HepG2 (cell line): ENCODE data around the gene CYP2A7. TPM values are rescaled to one million over a fixed set of nuclear protein-coding genes. Genes with fewer than 3 reads are reported as not detected.
A peak's percentile ranks its signal among the peaks of the same experiment; 100 is the strongest.

Source experiments
- BCL6 ChIP-seq: IDR thresholded peaks from 2 replicates; pipeline ENCODE4 v1.6.1; 2016; ENCODE audit warnings: missing genetic modification reagents, missing compliant biosample characterization
- ERF ChIP-seq: IDR thresholded peaks from 2 replicates; pipeline ENCODE4 v1.6.1; 2018; ENCODE audit warnings: missing biosample characterization, missing genetic modification reagents
- FOXM1 ChIP-seq: sonication (generic); formaldehyde crosslinking; IDR thresholded peaks from 2 replicates; pipeline ENCODE4 v1.5.0; 2020; ENCODE audit warnings: missing genetic modification reagents
- HOXA3 ChIP-seq: sonication (generic); formaldehyde crosslinking; IDR thresholded peaks from 2 replicates; pipeline ENCODE4 v1.5.0; 2020; ENCODE audit warnings: missing genetic modification reagents
- NR2C2 ChIP-seq: sonication (generic); formaldehyde crosslinking; IDR thresholded peaks from 2 replicates; pipeline ENCODE4 v1.4.0; 2020; ENCODE audit warnings: missing genetic modification reagents, mild to moderate bottlenecking, moderate library complexity, borderline replicate concordance
- POLR2AphosphoS2 ChIP-seq: IDR thresholded peaks from 2 replicates; pipeline ENCODE4 v1.6.1; 2011; ENCODE audit warnings: low read depth, low read length, improper control_type of control experiment
- RAD51 ChIP-seq: fragments of 450-650 bp; IDR thresholded peaks from 2 replicates; pipeline ENCODE4 v1.6.1; 2016; ENCODE audit warnings: borderline replicate concordance
- RARA ChIP-seq: IDR thresholded peaks from 2 replicates; pipeline ENCODE4 v1.6.1; 2016; ENCODE audit warnings: missing genetic modification reagents, missing compliant biosample characterization
- RBM39 ChIP-seq: fragments of 200-400 bp; formaldehyde crosslinking; IDR thresholded peaks from one replicate; pipeline ENCODE4 v1.6.1; 2018; ENCODE audit warnings: antibody characterized with exemption, mild to moderate bottlenecking, low read depth, low read length; ENCODE audit not compliant: poor library complexity, severe bottlenecking
- REPIN1 ChIP-seq: sonication (generic); formaldehyde crosslinking; IDR thresholded peaks from 2 replicates; pipeline ENCODE4 v1.8.0; 2022; ENCODE audit warnings: missing genetic modification reagents, low read depth, mild to moderate bottlenecking, borderline replicate concordance
- SAP130 ChIP-seq: IDR thresholded peaks from 2 replicates; pipeline ENCODE4 v1.6.1; 2016; ENCODE audit warnings: low read depth
- TCF7 ChIP-seq: sonication (generic); IDR thresholded peaks from 2 replicates; pipeline ENCODE4 v1.6.1; 2016; ENCODE audit warnings: antibody characterized with exemption, low read depth
- TFDP2 ChIP-seq: sonication (generic); formaldehyde crosslinking; IDR thresholded peaks from 2 replicates; pipeline ENCODE4 v1.4.0; 2020; ENCODE audit warnings: missing genetic modification reagents
- ZFP36L1 ChIP-seq: sonication (generic); formaldehyde crosslinking; IDR thresholded peaks from 2 replicates; pipeline ENCODE4 v1.8.0; 2022; ENCODE audit warnings: mild to moderate bottlenecking, missing genetic modification reagents, moderate library complexity
- ZMYM2 ChIP-seq: sonication (generic); formaldehyde crosslinking; IDR thresholded peaks from 2 replicates; pipeline ENCODE4 v1.8.0; 2022; ENCODE audit warnings: mild to moderate bottlenecking, missing genetic modification reagents
- ZNF205 ChIP-seq: IDR thresholded peaks from 2 replicates; pipeline ENCODE4 v1.6.1; 2018; ENCODE audit warnings: missing biosample characterization, missing genetic modification reagents
- ZNF772 ChIP-seq: sonication (generic); formaldehyde crosslinking; IDR thresholded peaks from 2 replicates; pipeline ENCODE4 v1.5.0; 2020; ENCODE audit warnings: mild to moderate bottlenecking, missing genetic modification reagents
- ZNF784 ChIP-seq: sonication (generic); formaldehyde crosslinking; IDR thresholded peaks from 2 replicates; pipeline ENCODE4 v1.5.1; 2020; ENCODE audit warnings: missing genetic modification reagents, mild to moderate bottlenecking, borderline replicate concordance
- ZSCAN31 ChIP-seq: sonication (generic); formaldehyde crosslinking; IDR thresholded peaks from 2 replicates; pipeline ENCODE4 v1.5.0; 2020; ENCODE audit warnings: low read depth, mild to moderate bottlenecking, missing genetic modification reagents
- polyA plus RNA-seq, 8 experiments: library from polyadenylated mRNA; depleted of rRNA in 3 of 8; stranded (reverse) in 7 of 8; unstranded in 1 of 8; fragments of >200 nt; fragmentation: Illumina TruSeq in 4 of 8; extraction: Trizol in 4 of 8; gene quantifications; 2 replicates each; pipeline versions ENCODE4 v1.2.1 to v1.2.3, GENCODE V29; 2011 to 2016; ENCODE audit warnings: low read depth in 4 of 8, missing spikeins in 1 of 8, mixed read lengths in 1 of 8; ENCODE audit not compliant: insufficient read depth in 1 of 8
- total RNA-seq, 5 experiments: library from RNA; depleted of rRNA; stranded (reverse); fragments of >200 nt; fragmentation: Illumina TruSeq; extraction: Trizol; gene quantifications; 2 replicates each; pipeline ENCODE4 v1.2.3, GENCODE V29; 2016; ENCODE audit warnings: low read depth in 1 of 5
- TF ChIP-seq, protein P1 (sequence below): sonication (generic); formaldehyde crosslinking; IDR thresholded peaks from 2 replicates; pipeline ENCODE4 v1.5.0; 2020; ENCODE audit warnings: missing genetic modification reagents
- TF ChIP-seq, protein P2 (sequence below): IDR thresholded peaks from 2 replicates; pipeline ENCODE4 v1.6.1; 2012; ENCODE audit warnings: low read depth, low read length, improper control_type of control experiment
- TF ChIP-seq, protein P3 (sequence below), 2 experiments: sonication (generic) in 1 of 2; formaldehyde crosslinking in 1 of 2; IDR thresholded peaks; 2 replicates each; pipeline versions ENCODE4 v1.4.0 to v1.6.1; 2018 to 2020; ENCODE audit warnings: missing genetic modification reagents in 2 of 2, borderline replicate concordance in 1 of 2, low read depth in 1 of 2, mild to moderate bottlenecking in 1 of 2, missing biosample characterization in 1 of 2

Gene CYP2A7
- total and polyA plus RNA-seq, 2 of the 13 experiments (the other 11 are each of a cell fraction or from before 2014, with no cell fraction given): not detected

- TF ChIP-seq ZNF784 (CRISPR knock-in tag): 0 out of 2 replicates have a peak, but pooled peaks have one; percentile 39
- TF ChIP-seq ZNF205 (CRISPR knock-in tag): 0 out of 2 replicates have a peak, but pooled peaks have one; percentile 53
- TF ChIP-seq RARA (CRISPR knock-in tag): peak; percentile 86
- TF ChIP-seq TCF7: peak; percentile 79
- peak; percentile 63; the same call in 1 of the 2 replicates for TF ChIP-seq ZNF772 (CRISPR knock-in tag)
- TF ChIP-seq, protein P1, sequence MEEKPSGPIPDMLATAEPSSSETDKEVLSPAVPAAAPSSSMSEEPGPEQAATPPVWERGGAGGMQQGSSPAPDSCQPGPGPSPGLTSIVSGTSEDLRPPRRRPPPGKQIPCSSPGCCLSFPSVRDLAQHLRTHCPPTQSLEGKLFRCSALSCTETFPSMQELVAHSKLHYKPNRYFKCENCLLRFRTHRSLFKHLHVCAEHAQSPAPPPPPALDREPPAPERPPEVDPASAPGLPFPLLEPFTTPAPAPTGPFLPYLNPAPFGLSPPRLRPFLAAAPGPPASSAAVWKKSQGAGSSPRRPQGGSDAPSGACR (CRISPR knock-in tag): 0 out of 2 replicates have a peak, but pooled peaks have one; percentile 52
- peak; percentile 74; the same call in 1 of the 2 replicates for TF ChIP-seq REPIN1 (CRISPR knock-in tag)
- peak; percentile 85 for TF ChIP-seq BCL6 (CRISPR knock-in tag)
- TF ChIP-seq POLR2AphosphoS2: no peak
- peak; percentile 83 for TF ChIP-seq ZMYM2 (CRISPR knock-in tag)
- TF ChIP-seq NR2C2 (CRISPR knock-in tag): peak; percentile 80
- TF ChIP-seq, protein P2, sequence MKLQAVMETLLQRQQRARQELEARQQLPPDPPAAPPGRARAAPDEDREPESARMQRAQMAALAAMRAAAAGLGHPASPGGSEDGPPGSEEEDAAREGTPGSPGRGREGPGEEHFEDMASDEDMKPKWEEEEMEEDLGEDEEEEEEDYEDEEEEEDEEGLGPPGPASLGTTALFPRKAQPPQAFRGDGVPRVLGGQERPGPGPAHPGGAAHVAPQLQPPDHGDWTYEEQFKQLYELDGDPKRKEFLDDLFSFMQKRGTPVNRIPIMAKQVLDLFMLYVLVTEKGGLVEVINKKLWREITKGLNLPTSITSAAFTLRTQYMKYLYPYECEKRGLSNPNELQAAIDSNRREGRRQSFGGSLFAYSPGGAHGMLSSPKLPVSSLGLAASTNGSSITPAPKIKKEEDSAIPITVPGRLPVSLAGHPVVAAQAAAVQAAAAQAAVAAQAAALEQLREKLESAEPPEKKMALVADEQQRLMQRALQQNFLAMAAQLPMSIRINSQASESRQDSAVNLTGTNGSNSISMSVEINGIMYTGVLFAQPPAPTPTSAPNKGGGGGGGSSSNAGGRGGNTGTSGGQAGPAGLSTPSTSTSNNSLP: peak; percentile 80
- 0 out of 2 replicates have a peak, but pooled peaks have one; percentile 33 for TF ChIP-seq ZSCAN31 (CRISPR knock-in tag)
- peak; percentile 59 for TF ChIP-seq TFDP2 (CRISPR knock-in tag)
- TF ChIP-seq, protein P3, sequence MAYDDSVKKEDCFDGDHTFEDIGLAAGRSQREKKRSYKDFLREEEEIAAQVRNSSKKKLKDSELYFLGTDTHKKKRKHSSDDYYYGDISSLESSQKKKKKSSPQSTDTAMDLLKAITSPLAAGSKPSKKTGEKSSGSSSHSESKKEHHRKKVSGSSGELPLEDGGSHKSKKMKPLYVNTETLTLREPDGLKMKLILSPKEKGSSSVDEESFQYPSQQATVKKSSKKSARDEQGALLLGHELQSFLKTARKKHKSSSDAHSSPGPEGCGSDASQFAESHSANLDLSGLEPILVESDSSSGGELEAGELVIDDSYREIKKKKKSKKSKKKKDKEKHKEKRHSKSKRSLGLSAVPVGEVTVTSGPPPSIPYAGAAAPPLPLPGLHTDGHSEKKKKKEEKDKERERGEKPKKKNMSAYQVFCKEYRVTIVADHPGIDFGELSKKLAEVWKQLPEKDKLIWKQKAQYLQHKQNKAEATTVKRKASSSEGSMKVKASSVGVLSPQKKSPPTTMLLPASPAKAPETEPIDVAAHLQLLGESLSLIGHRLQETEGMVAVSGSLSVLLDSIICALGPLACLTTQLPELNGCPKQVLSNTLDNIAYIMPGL (CRISPR knock-in tag; IDR thresholded peaks at IDR 0.05; ENCODE audit: borderline replicate concordance in 1 of 2, low read depth in 1 of 2): 0 out of 4 replicates have a peak, but pooled peaks of 1 of the 2 experiments have one; percentile 26
- peak; percentile 77; the same call in 1 of the 2 replicates for TF ChIP-seq SAP130 (CRISPR knock-in tag)
- peak; percentile 60; the same call in 1 of the 2 replicates for TF ChIP-seq HOXA3 (CRISPR knock-in tag)
- TF ChIP-seq ERF (CRISPR knock-in tag): peak; percentile 80
- peak; percentile 89; the same call in 1 of the 2 replicates for TF ChIP-seq ZFP36L1 (CRISPR knock-in tag)
- TF ChIP-seq RAD51: peak; percentile 29; the same call in 1 of the 2 replicates
- no peak for TF ChIP-seq RBM39
- TF ChIP-seq FOXM1 (CRISPR knock-in tag): no peak
Measured at GRCh38 chr19:40831502-40832430, 50.3 kb downstream of the CYP2A7 start (continued).
